ENCODE results near the gene RNU1-4.
"Not testable (repeated sequence)": the region's sequence is repeated elsewhere in the genome, so short reads cannot be mapped to it uniquely, and the experiment has no call there.

DNA sequence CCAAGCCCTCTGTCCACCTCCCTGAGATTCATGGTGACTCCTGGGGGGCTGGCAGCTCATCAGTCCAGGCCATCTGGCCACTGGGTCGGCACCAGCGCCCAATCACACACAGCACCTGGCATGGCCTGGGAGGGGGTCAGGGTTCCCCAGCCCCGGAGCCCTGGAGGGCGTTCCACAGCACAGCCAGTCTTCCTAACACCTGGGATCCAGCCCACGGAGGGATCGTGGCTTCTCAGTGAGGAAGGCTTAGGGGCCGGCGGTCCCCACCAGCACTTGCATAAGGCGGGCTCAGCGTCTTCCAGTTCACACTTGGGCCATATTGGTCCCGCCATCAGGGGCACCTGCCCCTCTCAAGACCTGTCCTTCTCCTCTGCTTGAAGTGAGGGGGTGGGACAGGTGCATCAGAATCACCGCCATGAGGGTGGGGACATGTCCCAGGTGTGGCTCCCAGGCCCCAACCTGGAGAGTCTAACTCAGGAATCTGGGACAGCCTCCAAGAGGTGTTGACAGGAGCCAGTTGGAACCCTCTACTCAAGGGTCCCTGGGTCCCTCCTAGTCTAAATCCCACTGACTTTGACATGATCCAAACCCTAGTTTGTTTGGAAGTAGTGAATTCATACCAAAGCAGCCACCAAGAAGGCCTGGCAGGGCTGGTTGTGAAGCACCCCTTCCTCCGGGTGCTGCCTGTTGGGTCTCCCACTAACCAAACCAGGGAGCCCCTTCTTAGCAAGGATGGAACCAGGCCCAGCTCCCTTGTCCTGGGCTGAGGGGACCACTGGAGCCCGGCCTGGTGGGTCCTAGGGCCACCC is 22.0 kb upstream of the RNU1-4 start:
- TF ChIP-seq CTCF (conservative IDR thresholded peaks at IDR 0.05; ENCODE audit: low read depth in 2 of 2); POLR2AphosphoS5 (IDR thresholded peaks at IDR 0.05; ENCODE audit: low read depth); REST (IDR thresholded peaks at IDR 0.05; ENCODE audit: unreplicated experiment); CREB1 (CRISPR knock-in tag; IDR thresholded peaks at IDR 0.05; ENCODE audit: low read depth); EZH2 (IDR thresholded peaks at IDR 0.05; ENCODE audit: low read depth, unreplicated experiment); EZH2phosphoT487 (IDR thresholded peaks at IDR 0.05; ENCODE audit: unreplicated experiment); NANOG (IDR thresholded peaks at IDR 0.05; ENCODE audit: borderline replicate concordance); JUNB (IDR thresholded peaks at IDR 0.05; ENCODE audit: unreplicated experiment); STAT1 (IDR thresholded peaks at IDR 0.05; ENCODE audit: unreplicated experiment): not testable (repeated sequence)
- TF ChIP-seq, protein P1, sequence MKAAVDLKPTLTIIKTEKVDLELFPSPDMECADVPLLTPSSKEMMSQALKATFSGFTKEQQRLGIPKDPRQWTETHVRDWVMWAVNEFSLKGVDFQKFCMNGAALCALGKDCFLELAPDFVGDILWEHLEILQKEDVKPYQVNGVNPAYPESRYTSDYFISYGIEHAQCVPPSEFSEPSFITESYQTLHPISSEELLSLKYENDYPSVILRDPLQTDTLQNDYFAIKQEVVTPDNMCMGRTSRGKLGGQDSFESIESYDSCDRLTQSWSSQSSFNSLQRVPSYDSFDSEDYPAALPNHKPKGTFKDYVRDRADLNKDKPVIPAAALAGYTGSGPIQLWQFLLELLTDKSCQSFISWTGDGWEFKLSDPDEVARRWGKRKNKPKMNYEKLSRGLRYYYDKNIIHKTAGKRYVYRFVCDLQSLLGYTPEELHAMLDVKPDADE (IDR thresholded peaks at IDR 0.05), result not testable (repeated sequence)
